ENCODE data around the gene THSD7A.

Gene THSD7A

GRCh38 chr7:11699666-11700065 lies 132.3 kb downstream of the THSD7A start:
- no peak for DNase-seq

- no peak for DNase-seq
These were observed 133.6 kb downstream of the THSD7A start for GRCh38 chr7:11698384-11698871.

- no peak for DNase-seq
These were observed 141.6 kb downstream of the THSD7A start for GRCh38 chr7:11690395-11690794.

GRCh38 chr7:11689096-11689495 lies 142.9 kb downstream of the THSD7A start:
- DNase-seq: no peak

GRCh38 chr7:11681461-11681860 lies 150.5 kb downstream of the THSD7A start:
- no peak for DNase-seq

GRCh38 chr7:11675163-11675562 lies 156.8 kb downstream of the THSD7A start:
- DNase-seq: no peak

- no peak for DNase-seq
These were observed 163.3 kb downstream of the THSD7A start for GRCh38 chr7:11668727-11669126.

GRCh38 chr7:11667810-11668185 lies 164.2 kb downstream of the THSD7A start:
- peak; percentile 26 for DNase-seq

GRCh38 chr7:11667071-11667809 lies 164.8 kb downstream of the THSD7A start:
- no peak for DNase-seq

GRCh38 chr7:11665357-11665756 lies 166.6 kb downstream of the THSD7A start:
- no peak for DNase-seq

- DNase-seq: no peak
These were observed 176.4 kb downstream of the THSD7A start for GRCh38 chr7:11655642-11656041.

- no peak for DNase-seq
These were observed 176.8 kb downstream of the THSD7A start for GRCh38 chr7:11655163-11655562.

GRCh38 chr7:11650500-11650899 lies 181.5 kb downstream of the THSD7A start:
- DNase-seq: no peak

GRCh38 chr7:11650030-11650429 lies 182.0 kb downstream of the THSD7A start:
- no peak for DNase-seq

- DNase-seq: no peak
These were observed 183.0 kb downstream of the THSD7A start for GRCh38 chr7:11648980-11649379.

- no peak for DNase-seq
These were observed 183.9 kb downstream of the THSD7A start for GRCh38 chr7:11648101-11648500.

- DNase-seq: peak; percentile 13
These were observed 189.2 kb downstream of the THSD7A start for GRCh38 chr7:11642841-11643240.

- DNase-seq: peak; percentile 58
These were observed 189.7 kb downstream of the THSD7A start for GRCh38 chr7:11642276-11642675.

GRCh38 chr7:11638011-11638774 lies 193.8 kb downstream of the THSD7A start:
- peak; percentile 40 for DNase-seq

- no peak for DNase-seq
These were observed 195.7 kb downstream of the THSD7A start for GRCh38 chr7:11636274-11636673.

- peak; percentile 11 for DNase-seq
These were observed 198.7 kb downstream of the THSD7A start for GRCh38 chr7:11633310-11633709.

- DNase-seq: no peak
These were observed 201.6 kb downstream of the THSD7A start for GRCh38 chr7:11630355-11630754.

GRCh38 chr7:11625669-11626068 lies 206.3 kb downstream of the THSD7A start:
- peak; percentile 42 for DNase-seq

GRCh38 chr7:11623093-11623678 lies 208.8 kb downstream of the THSD7A start:
- peak; percentile 33 for DNase-seq

All from DMS53 (cell line).